ENCODE data around the gene CDC42EP2.
"Not testable (repeated sequence)": the region's sequence is repeated elsewhere in the genome, so short reads cannot be mapped to it uniquely, and the experiment has no call there.

The CDC42EP2 gene

DNA sequence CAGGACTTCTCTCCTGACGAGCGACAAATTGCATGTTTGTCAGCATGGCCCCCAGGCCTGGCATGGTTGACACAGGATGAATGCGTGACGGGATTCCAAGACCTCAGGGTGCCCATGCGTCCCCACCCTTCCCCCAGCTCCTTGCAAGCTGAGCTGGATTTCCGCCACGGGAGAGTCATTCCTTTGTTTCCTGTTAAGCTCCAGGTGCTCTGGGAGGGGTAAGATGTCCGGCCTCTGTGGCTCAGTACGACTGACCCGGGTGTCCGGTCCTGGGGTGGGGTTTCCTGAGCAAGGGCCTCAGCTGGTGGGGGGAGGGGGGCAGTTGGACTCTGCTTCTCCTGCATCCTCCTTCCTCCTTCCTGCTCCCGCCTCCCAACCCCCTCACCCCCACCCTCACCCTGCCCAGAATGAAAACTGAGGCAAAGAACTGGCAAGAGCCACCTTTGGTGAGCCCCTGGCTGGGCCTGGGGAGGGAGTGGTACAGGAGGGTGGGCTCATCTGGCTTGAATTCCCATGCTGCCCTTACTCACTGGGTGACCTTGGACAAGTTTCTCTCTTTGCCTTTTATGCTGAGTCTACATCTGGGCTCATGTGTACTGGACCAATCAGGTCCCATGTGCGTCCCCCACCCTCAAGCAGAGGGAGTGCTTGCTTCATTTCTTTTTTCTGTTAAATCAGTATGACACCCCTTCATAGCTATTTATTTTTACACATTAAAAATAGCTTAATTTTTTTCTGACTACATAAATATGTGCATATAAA is 2.5 kb downstream of the CDC42EP2 start:
- DNase-seq (ENCODE audit: low read depth in 2 of 2): no peak

DNA sequence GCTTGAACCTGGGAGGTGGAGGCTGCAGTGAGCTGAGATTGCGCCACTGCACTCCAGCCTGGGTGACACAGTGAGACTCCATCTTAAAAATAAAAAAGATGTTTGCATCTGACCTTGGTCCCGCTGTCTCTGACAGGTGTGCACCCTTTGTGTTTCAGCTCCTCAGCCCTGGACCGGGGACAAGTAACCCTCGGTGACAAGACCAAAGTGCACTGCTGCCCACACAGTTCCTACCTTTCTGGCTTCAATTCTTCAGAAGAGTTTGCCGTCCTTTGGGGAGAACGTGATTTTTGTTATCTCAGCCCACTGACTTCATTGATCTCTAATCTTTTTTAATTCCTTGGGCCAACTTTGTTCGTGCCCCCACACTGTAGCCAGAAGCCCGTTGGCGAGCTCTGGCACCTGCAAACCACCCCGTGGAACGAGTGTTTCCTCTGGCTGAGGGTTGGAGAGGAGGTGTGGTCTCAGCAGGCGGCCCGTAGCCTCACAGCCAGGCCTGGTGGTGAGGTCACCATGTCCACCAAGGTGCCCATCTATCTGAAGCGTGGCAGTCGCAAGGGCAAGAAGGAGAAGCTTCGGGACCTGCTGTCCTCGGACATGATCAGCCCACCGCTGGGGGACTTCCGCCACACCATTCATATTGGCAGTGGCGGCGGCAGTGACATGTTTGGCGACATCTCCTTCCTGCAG is 5.9 kb downstream of the CDC42EP2 start:
- no peak for DNase-seq (ENCODE audit: low read depth in 2 of 2)

DNA sequence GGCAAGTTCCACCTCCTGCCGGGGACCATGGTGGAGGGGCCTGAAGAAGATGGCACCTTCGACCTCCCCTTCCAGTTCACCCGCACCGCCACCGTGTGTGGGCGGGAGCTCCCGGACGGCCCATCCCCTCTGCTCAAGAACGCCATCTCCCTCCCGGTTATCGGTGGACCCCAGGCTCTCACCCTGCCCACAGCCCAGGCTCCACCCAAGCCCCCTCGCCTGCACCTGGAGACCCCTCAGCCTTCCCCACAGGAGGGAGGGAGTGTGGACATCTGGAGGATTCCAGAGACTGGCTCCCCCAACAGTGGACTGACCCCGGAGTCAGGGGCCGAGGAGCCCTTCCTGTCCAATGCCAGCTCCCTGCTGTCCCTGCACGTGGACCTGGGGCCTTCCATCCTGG is 6.4 kb downstream of the CDC42EP2 start:
- DNase-seq (ENCODE audit: low read depth in 2 of 2): no peak

DNA sequence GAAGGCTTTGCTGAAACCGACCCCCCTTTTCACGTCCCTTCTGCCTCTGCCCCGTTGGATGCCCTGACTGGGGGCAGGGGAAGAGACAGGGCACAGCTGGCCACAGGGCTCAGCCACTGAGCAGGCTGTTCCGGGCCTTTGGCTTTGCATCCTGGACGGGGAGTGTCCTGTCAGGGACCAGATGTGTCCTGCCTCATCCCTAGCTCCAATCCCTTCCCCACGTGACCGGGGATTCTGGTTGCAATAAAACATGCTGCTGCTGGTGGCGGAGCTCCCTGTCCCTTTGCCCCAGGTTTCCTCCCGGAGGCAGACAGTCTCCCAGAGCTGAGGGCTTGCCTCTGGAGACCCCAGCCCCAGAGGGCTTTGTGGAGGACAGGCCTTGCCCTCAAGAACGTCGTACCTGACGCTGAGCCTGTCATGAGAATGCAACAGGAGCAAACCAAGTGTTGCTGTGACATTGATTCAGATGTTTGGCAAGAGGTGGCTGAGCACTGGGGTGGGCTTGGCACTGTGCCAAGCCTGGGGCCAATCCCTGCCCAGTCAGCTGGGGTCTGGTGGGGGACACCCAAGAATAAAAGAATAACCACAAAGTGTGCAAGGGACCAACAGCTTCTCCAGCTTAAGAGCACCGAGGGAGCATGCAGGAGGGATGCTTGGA is 7.3 kb downstream of the CDC42EP2 start:
- no peak for DNase-seq (ENCODE audit: low read depth in 2 of 2)

DNA sequence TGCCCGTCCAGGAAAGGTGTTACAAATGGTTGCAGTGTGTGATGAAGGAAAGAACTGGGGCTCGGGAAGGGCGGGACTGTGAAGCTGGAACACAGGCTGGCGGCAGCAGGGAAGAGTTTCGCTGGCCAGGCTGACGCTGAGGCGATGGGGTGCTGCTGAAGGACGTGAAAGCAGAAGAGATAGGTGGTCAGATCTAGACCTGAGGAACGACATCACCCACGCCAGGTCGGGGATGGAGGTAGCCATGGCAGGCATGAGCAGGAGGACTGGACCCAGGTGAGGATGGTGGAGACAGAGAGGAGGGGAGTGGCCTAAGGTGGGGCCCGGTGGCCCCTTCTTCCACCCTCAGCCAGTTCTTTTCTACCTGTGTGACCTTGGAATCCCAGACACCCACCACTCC is 9.1 kb downstream of the CDC42EP2 start:
- no peak for DNase-seq (ENCODE audit: low read depth in 2 of 2)

DNA sequence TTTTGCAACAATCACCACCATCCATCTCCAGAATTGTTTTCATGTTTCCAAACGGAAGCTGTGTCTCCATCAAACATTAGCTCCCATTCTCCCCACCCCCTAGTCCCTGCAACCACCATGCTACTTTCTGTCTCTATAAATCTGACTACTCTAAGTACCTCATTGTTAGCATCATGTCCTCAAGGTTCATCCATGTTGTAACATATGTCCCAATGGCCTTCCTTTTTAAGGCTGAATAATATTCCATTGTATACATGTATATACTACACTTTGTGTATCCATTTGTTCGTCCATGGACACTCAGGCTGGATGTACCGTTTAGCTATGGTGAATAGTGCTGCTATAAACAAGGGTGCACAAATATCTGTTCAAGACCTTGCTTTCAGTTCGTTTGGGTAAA is 10.8 kb downstream of the CDC42EP2 start:
- no peak for DNase-seq (ENCODE audit: low read depth in 2 of 2)

DNA sequence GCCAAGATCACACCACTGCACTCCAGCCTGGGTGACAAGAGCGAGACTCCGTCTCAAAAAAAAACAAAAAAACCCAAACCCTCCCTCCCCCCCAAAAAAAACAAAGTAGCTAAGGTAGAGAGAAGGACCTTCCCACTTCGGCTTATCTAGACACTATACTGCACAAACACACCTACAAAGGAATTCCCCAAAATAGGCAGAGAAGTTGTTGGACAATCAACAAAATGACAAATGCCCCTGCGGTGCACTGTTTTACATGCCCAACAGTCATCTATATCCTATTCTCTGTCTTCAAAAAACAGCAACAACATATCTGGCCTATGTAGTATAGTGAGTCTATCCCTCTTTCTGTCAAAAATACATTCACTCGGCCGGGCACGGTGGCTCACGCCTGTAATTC is 12.4 kb downstream of the CDC42EP2 start:
- no peak for DNase-seq (ENCODE audit: low read depth in 2 of 2)

DNA sequence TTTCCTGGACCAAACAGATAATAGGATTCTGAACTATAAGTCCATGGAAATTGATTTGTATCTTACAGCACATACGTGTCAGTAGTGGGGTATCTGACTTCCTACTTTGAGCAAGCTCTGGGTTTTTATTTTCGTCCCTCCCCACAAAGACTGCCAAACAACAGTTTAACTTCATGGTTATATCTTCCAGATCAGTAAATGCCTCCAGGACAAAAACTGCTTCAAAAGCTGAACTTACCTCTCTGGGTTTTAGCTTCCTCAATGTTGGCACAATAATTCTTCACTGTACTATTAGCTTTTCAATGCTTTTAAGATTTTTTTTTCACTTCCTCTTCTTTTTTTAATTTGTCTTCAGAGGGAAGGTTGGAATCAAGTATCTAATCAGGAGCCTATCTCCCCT is 14.8 kb downstream of the CDC42EP2 start:
- DNase-seq (ENCODE audit: low read depth in 2 of 2): no peak

DNA sequence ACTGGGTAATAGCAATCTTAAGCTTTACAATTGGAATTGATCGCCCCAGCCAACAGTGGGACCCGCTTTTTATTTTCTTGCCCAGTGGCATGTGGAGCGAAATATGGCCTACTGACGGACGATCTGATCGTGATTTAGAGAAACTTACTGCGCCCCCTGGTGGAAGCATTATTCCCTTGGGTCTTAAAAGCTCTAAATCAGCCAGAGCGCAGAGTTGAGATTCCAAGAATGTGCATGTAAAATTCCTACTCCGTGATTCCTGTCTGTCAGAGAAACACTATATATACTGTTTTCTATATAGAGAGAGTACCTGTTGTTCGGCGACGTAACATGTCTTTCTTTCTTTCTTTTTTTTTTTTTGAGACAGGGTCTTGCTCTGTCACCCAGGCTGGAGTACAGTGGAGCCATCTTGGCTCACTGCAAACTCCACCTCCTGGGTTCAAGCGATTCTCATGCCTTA is 15.3 kb downstream of the CDC42EP2 start:
- peak; percentile 85 to 87 for DNase-seq (ENCODE audit: low read depth in 2 of 2)

DNA sequence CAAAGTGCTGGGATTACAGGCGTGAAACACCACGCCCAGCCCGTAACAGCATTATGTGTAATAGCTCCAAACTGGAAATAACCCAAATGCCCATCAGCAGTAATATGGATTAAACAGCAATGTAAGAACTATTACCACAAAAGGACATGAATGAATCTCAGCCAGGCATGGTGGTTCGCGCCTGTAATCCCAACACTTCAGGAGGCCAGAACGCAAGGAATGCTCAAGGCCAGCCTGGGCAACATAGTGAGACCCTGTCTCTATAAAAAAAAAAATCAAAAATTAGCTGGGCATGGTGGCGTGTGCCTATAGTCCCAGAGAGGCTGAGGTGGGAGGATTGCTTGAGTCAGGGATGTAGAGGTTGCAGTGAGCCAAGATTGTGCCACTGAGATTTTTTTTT is 15.9 kb downstream of the CDC42EP2 start:
- no peak for DNase-seq (ENCODE audit: low read depth in 2 of 2)

DNA sequence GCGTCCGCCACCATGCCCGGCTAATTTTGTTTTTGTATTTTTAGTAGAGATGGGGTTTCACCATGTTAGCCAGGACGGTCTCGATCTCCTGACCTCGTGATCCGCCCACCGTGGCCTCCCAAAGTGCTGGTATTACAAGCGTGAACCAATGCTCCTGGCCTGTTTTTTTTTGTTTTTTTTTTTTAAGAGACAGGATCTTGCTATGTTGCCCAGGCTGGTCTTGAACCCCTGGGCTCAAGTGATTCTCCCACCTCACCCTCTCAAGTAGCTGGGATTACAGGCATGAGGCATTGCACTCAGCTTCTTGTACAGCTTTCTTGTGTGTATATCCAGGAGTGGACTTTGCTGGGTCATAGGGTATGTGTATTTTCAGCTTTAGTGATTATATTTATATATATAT is 17.9 kb downstream of the CDC42EP2 start:
- DNase-seq (ENCODE audit: low read depth in 2 of 2): not testable (repeated sequence)

DNA sequence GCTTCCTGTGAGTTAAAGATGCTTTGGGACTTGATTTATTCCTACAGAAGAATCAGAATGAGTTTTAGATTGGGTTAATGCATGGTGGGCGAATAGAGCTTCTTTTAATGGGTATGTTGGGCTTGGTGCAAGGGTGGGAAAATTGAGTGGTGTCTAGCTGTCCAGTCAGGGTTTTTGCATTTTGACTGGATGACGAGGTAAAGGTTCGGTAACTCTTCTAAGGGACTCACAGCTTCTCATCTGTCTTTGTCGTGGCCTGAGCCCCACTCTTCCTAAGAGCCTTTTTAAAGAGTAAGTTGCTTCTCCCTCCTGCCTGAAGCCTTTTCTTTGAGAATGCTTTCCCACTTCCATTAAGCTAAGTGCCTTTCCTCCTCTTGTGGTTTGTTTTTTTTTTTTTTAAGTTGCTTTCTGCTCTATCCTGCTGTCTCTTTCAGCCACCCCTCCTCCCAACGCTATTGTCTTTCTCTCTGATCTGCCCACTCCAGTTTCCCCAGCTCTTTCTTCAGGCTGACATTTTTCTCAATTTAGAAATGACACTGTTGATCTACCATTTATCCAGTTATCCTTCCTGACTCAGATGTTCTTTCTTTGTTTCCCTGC is 20.1 kb downstream of the CDC42EP2 start:
- no peak for DNase-seq (ENCODE audit: low read depth in 2 of 2)

DNA sequence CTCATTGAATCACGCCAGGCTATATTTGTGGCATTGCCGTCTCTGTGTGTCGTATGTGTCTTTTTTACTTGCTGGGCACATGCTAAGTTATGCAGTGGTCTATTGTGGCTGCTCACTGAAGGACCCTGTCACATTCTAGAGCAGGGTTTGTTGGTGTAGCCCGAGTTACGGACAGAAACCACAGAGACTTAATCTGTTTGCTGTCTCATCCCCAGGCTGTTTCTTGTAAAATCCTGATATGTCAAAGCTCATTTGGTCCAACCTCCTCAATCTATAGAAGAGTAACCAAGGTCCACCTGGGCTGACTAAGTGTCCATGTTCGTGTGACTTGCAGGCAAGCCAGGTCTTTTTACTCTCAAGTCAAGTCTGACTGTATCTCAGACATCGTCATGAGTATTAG is 24.0 kb downstream of the CDC42EP2 start:
- no peak for DNase-seq (ENCODE audit: low read depth in 2 of 2)

DNA sequence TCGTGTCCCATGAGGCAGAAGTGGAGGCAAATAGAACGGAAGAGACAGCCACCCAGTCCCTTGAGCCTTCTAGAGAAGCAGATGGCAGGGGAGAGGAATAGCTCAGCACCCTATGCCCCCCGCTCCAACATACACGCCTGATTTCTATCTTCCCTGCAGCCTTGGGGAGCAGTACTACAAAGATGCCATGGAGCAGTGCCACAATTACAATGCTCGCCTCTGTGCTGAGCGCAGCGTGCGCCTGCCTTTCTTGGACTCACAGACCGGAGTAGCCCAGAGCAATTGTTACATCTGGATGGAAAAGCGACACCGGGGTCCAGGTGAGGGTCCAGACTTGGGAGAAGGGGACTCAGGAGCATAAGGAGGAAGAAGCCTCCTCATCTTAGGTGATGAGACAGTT is 25.6 kb downstream of the CDC42EP2 start:
- DNase-seq (ENCODE audit: low read depth in 2 of 2): no peak

DNA sequence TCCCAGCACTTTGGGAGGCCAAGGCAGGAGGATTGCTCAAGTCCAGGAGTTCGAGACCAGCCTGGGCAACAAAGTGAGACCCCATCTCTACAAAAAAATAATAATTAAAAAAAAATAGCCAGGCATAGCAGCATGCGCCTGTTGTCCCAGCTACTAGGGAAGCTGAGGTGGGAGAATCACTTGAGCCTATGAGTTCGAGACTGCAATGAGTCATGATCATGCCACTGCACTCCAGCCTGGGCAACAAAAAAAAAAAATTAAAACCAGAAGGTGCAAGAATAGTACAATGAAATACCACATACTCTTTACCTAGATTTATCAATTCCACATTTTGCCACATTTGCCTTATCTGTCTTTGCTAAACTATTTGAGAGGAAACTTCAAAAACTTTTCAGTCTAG is 27.2 kb downstream of the CDC42EP2 start:
- no peak for DNase-seq (ENCODE audit: low read depth in 2 of 2)

DNA sequence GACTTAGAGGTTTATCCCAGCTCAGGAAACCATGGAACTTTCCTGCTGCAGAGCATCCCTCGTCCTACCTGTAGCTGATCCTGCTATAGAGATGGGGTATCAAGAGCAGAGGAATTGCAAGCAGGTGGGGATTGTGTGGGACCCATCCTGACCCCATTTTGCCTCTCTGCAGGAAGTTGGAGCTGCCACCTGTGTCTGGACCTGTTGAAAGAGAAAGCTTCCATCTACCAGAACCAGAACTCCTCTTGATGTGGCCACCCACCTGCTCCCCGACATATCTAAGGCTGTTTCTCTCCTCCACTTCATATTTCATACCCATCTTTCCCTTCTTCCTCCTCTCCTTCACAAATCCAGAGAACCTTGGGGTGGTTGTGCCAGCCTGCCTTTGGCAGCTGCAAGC is 36.8 kb downstream of the CDC42EP2 start:
- no peak for DNase-seq (ENCODE audit: low read depth in 2 of 2)

DNA sequence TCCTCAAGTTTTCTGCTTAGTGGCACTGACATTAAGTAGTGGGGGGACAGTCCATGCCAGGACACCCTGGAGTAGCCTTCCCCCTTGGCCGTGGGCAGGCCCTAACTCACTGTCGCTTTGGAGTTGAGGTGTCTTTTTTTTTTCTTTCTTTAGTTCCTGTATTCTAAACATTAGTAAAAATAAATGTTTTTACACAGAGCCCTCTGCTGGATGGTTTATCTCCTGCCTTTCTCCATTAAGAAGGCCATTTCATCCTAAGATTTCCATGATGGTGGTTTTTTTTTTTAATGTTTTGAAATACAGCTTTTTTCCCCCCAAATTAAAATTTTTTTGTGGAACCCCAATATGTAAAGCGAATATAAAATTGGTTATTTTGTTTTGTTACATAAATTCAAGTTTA is 38.1 kb downstream of the CDC42EP2 start:
- DNase-seq (ENCODE audit: low read depth in 2 of 2): no peak

DNA sequence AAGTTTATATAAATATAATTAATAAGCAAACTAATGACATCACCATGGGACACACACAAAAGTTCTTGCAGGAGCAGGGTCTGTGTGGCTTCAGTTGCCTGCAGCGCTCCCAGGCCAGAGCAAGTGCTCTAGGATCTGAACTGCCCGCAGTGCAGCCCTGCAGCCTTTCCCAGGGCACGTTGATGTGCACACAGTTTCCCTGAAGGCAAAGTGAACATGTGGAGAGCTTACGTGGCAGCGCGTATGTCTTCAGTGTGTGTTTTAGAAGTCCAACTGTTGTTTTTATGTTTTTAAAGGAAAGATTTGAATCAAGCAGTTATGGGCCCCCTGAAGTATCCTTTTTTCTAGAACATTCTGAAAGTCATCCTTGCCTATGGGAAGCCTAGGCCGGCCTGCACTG is 38.7 kb downstream of the CDC42EP2 start:
- DNase-seq (ENCODE audit: low read depth in 2 of 2): no peak

DNA sequence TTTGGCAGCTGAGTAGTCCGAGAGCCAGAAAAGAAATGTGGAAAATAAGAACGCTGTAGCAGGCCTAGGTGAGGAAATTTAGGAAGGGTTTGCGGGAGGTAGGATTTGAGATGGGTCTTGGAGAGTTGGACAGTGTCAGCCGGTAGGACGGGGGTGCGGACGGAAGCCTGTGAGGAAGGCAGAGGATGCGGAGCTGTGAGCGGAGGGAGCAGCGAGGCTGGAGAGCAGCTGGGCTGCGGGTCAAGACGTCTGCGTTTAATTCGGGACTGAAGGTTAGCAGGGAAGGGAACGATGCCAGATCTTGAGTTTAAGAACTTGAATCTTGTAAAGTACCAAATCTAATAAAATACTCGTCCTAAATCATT is 39.2 kb downstream of the CDC42EP2 start:
- no peak for DNase-seq (ENCODE audit: low read depth in 2 of 2)

DNA sequence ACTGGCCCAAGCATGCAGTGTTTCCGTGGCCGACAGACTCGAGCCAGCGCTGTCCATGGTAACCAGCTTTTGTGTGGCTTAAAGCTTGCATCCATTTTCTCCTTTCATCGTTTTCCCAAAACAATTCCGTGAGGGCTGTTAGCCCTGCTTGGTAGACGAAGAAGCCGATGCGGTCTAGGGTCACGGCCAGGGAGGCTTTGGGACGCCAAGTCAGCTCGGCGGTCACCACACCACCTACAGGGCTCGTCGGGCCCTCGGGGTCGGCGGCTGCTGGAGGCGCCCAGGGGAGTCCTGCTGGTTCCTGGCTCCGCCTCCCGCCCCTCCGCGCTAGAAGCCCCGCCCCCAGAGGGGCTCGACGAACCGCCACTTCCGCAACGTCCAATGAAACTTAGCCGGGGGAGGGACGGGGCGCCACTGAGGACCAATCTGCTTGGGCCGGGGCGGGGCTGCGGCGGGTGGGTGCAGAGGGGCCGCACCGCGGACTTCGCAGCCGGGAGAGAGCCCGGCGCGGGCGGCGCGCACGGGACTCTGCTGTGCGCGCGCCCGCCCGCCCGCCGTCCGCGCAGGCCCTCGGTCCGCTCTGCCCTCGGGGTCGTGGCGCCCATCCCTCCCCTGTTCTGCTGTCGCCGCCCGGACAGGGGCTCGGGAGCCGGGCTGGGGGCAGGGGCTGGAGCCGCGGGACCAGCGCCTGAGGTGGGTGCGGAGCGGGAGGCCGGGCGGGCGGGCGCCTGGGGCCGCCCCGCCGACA is 39.8 kb downstream of the CDC42EP2 start, which contains the start of gene TIGD3:
Gene TIGD3 (plus strand): TSS at position 487 of the 748 bp plus-strand sequence. CDS start 1,058 bp downstream, outside the sequence.
- DNase-seq (ENCODE audit: low read depth in 2 of 2): peak; percentile 95 to 96

DNA sequence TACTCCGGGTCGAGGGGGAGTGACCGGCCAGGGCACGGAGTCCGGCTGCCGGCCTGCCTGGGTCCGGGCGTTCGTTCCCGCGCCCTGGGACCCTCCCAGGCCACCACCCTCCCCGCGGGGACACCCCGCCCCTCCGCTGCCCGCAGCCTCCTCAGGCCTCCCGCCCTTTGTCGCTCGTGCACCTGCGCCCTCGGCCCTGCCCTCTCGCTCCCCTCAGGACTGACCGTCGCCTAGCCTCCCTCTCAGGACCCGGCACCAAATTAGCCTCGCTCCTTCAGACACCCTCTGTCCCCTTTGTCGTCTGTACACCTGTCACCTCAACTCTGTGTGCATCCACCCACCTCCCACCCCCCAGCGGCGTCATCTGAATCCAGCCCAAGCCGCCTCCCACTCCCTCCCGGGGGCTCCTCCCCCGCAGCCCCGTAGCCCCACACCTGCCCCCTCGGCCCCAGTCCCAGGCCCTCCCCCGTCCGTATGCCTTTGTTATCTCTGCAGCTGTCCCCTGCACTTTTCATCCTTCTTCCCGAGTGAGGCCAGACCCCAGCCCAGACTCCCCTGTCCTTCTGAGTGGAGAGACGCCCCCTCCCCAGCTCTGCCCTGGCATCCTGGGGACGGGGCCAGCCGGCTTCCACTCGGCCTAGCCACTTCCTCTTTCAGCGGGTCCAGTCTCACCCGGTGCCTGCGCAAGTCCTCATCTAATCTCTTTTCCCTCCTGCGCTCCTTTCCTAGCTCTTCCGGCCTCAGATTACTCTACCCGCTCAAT is 40.5 kb downstream of the CDC42EP2 start:
- DNase-seq (ENCODE audit: low read depth in 2 of 2): peak; percentile 23 to 29

All from stimulated activated CD4-positive, alpha-beta T cell treated with anti-CD3 and anti-CD28 coated beads, Interleukin-4, amount 100 ng/mL, for 48 hours (primary cell).